Measurements from ENCODE around the gene PCDHA1.

GRCh38 chr5:140800816-140801493 lies 15.0 kb downstream of the PCDHA1 start, which contains the start of gene PCDHA3:
- no peak for TF ChIP-seq SIN3A (IDR thresholded peaks at IDR 0.05; ENCODE audit: borderline replicate concordance, insufficient read depth, low read length)
- TF ChIP-seq REST (IDR thresholded peaks at IDR 0.05; ENCODE audit: insufficient read depth in 1 of 2, low read depth in 2 of 2, low read length in 2 of 2), result no peak
